SKM-1 (cell line): Measurements from ENCODE around the gene PHF2.

Source experiments
- DNase-seq: peaks from one replicate; lab custom pipeline; 2025; ENCODE audit not compliant: unreplicated experiment; lab: John Stamatoyannopoulos, UW

PHF2 gene

GRCh38 chr9:93585695-93586094 is 9.3 kb downstream of the PHF2 start:
- DNase-seq: no peak

DNA sequence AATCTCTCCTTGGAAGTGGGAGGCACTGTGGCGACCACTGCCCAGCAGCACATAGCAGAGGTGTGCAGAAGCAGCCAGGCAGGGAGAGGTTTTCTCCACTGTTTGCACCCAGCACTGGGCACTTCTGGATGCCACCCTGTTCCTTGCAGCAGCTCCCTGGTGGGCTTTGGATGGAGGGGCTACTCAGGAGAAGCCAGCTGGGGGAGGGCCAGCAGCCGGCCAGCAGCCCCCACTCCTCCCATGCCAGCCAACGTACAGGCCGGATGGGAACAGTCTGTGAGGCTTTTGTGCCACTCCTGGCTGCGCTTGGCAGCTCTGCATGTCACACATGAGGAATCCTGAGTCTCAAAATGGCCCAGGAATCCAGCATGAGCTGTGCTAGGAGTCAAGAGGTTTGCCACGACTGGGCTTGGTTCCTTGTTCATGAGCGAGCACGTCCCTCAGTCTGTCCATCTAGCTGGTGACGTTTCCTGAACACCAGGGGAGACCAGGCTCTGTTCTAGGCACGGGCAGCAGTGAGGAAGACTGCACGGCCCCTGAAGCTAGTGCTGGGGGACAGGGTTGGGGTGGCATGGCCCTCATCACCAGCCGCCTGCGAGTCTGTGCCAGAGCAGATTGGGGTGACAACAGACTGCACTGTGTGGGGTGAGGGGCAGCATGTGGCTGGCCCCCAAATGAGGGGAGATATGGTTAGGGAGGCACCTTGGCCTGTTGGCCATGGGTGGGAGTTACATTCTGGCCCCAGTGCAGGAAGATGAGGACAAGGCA is 10.1 kb downstream of the PHF2 start:
- DNase-seq: no peak

- no peak for DNase-seq
Measured at GRCh38 chr9:93587284-93587650, 10.9 kb downstream of the PHF2 start.

GRCh38 chr9:93587651-93588347 is 11.4 kb downstream of the PHF2 start:
- no peak for DNase-seq

DNA sequence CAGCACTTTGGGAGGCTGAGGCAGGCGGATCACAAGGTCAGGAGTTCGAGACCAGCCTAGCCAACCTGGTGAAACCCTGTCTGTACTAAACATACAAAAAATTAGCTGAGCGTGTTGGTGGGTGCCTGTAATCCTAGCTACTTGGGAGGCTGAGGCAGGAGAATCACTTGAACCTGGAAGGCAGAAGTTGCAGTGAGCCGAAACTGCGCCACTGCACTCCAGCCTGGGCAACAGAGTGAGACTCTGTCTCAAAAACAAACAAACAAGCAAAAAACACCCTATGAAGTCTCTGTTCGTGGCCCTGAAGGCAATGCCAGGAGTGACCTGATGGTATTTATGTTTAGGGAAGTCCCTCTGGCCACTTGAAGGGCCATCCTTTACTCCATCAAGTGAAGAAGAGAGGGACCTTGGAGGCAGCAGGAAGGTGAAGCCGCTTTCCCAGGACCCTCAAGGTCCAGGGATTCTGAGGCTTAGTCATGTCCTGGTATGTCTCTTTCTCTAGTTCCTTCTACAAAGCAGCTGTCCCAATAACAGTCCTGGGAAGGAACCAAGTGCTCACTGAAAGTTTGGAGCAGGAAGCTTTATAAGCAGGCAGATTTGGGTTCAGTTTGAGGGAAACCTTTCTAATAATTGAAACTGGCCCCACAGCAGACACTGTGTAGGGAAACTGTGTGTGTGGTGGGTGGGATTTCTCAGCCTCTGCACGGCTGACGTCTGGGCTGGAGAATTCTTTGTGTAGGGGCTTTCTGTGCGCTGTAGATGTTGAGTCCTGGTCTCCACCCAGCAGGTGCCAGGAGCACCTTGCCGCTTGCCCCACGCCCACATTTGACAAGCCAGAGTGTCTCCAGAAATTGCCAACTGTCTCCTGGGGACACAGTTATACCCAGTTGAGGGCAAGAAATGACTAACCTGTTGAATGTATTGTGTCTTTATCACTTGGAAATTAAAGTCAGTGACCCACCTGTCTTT is 12.5 kb downstream of the PHF2 start:
- DNase-seq: no peak

DNA sequence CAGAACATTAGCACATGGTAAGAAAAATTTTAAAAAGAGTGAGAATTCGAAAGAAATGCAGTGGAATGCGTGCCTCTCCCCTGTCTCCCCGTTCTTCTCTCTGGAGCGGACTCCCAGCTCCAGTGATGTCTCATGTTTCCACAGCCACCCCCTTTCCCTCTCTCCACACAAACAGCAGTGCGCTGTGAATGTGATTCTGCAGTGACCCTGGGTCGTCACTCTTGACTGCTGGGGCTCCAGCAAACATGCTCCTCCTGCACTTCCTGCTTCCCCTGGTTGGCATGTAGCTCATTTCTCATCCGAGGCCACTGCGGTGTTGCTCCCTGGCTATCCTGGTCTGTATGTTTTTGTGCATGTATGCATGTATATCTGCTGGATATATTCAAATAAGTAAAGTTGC is 13.3 kb downstream of the PHF2 start:
- no peak for DNase-seq

DNA sequence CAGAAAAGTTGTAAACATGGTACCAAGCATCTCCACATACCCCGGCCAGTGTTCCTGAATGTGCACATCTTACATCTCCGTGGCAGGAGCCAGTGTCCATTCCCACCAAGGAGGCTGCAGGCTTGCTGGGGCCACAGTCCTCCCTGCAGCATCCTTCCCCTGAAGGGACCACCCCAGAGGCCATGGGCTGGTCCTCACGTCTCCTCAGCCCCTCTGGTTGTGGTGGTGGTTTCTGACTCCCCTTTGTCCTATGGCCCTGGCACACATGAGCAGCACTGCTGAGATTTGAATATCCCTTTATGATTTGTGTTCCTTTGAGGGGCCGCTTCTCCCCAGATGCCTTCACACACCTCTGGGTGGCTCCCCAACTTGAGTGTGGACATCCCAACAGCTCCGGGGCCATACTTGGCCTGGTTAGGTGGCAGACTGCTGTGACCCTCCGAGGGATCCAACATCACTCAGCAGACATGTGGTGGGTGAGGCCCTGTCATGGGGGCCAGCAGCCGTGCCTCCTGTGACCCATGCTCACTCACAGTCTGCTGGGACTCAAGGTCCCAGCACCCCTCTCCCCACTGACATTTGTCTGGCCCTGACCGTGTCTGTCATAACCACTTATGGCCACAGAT is 14.3 kb downstream of the PHF2 start:
- DNase-seq: no peak

- no peak for DNase-seq
Measured at GRCh38 chr9:93591301-93592007, 15.1 kb downstream of the PHF2 start.

DNA sequence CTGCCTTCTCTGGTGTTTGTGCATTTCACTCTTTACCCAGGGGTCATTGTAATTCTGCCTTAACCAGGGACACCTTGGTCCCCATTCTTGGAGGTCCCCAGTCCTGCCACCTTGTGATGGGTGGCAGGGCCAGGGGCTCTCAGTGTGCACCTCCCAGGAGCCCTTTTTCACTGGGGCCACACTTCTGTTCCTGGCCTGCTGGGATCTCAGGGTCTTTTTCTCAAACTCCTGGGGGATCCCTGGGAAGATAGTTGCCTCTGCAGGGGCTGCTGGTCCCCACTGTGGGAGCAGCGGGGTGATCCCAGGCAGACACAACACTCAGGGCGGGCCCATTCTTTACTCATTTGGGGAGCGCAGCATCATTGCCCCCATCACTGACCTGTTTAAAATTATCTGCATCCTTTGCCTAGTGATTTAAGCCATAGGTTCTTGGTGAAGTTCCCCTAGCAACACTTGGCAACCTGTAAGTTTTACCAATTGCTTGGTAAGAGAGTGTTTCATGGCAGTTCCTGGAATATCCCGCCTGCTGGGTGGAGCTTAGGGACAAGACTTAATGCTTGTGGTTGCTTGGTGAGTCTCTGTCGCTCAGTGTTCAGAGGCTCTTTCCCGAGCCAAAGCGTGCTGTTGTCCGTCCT is 15.7 kb downstream of the PHF2 start:
- no peak for DNase-seq

GRCh38 chr9:93592643-93593021 is 16.2 kb downstream of the PHF2 start:
- no peak for DNase-seq

DNA sequence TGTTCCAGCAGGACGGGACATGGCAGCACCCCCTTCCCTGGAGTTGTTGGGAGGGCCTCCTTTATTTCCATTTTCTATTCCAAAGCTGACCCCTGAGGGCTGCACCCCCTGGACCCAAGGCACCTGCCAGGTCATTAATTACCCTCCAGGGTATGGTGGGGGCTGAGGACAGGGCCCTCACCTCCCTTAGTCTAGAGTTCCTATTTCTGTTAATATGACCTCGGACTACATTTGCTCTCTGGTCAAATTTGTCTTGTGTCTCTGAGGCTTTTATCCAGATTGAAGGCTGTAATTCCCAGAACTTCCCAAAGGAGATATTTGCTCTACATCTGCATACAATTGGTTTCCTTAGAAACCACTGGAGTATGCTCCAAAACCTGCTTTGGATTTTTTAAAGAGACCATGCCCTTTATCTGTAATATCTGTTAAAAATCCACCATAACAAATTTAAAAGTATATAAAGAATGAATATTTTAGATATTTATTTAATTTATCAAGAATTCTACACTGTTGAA is 16.8 kb downstream of the PHF2 start:
- DNase-seq: no peak

DNA sequence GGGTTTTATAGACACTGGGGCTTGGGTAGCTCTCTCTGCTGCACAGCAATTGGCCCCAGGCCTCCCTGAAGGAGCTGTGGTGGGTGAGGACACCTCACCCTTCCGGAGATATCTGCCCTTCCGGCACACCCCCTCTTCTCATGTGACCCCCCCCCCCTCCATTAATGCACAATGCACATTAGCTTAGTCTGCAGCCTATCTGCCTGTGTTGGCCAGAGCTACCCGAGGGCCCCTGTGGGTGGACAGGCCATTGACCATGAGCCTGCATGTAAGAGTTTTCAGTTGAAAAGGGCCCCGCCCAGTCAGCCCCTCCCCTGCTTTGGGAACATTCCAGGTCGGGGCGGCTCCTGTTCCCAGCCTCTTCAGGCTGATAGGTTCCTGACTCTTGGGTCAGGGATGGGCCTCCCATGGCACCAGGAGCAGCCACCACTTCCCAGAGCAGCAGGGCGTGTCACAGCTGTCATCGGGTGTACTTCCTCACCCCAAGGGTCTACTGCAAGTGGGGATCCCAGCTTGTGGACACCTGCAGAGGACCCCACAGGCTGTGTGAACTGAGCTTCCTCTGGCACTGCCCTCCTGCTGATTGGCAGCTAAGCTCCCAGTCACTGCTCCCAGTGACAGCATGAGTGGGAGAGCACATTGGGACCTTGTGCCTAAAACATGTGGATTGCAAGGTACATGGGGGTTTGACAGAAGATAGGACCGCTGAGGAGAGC is 17.8 kb downstream of the PHF2 start:
- no peak for DNase-seq

DNA sequence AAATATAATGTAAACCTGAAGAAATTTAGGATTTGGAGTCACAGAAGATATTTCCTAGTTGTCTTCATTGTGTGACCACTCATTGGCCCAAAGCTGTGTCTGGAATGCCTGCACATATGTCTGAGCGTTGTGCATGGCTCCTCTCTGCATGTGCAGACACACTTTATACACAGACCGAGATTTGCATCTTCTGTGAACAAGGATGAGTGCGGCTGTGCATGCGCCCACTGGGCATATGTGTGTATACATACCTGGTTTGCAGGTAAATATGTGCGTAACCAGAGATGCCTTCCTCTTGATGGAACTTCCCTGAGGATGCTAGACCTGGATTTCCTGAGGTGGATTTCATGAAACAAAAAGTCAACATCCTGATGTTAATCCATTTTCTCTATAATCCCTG is 19.1 kb downstream of the PHF2 start:
- no peak for DNase-seq

GRCh38 chr9:93595861-93596365 is 19.5 kb downstream of the PHF2 start:
- no peak for DNase-seq

- DNase-seq: no peak
Measured at GRCh38 chr9:93596399-93596798, 20.0 kb downstream of the PHF2 start.

DNA sequence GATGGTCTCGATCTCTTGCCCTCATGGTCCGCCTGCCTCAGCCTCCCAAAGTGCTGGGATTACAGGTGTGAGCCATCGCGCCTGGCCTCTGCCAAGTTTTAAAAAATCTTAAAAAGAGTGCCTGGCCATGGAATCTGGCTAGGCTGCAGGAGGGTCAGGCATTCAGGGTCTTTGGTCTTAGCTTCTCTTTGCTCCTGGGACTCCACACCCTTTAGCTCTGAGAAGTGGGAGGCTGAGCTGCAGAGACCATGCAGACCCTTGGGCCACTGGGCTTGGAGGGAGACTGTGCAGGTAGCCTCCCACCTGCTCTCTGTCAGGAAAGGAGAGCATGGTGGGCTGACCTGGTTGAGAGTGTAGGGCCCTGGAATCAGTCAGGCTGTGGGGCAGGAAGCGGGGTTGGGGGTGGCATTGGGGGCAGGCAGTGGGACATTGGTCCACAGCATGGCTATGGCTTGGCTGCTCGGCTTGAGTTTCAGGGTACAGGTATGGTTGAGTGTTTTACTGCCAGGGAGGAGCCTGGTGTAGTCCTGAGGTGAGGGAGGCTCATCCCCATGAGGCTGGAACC is 20.8 kb downstream of the PHF2 start:
- DNase-seq: no peak

GRCh38 chr9:93597871-93598646 is 21.7 kb downstream of the PHF2 start:
- no peak for DNase-seq

DNA sequence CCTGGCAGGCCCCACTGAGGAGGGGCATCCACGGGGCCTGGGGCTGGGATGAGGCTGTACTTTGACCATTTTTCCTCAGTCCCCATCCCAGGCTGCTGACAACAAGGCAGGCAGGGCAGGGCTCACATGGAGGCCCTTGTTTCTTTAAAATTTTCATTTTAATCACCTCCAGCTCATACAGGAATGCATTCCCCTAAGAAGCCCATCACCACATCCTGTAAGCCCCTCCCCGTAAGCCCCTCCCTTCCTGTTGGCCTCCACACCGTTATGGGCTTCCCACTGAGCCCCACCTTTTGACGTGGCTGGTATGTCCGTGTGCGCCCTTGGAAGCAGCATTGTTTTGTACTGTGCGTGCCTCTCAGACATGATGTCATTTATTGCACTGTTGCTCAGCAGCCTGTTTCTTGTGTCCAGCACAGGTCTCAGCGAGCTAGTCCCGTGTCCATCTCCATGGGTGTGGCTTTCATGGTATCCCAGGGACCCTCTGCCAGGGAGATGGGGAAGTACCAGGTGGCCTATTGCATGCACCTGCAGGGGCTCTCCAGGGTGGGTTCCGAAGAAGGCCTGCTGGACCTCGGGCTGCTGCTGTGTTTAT is 22.4 kb downstream of the PHF2 start:
- no peak for DNase-seq
